SK-N-SH (cell line): Measurements from ENCODE around the gene TEAD4. TPM values are rescaled to one million over a fixed set of nuclear protein-coding genes. Genes with fewer than 3 reads are reported as not detected.
A peak's percentile ranks its signal among the peaks of the same experiment; 100 is the strongest.

Experiments used
- CTCF ChIA-PET: fragments of 300-600, 350-600 bp; formaldehyde crosslinking; extraction: SDS; loops from one replicate; lab custom pipeline; 2021; lab: Yijun Ruan, JAX
- POLR2A ChIA-PET: fragments of 350-600 bp; sonication (Branson Sonifier 250); formaldehyde crosslinking; extraction: SDS; loops from one replicate; lab custom pipeline; 2020; ENCODE audit warnings: antibody characterized with exemption, inconsistent platforms; lab: Yijun Ruan, JAX
- DNase-seq: peaks from one replicate; pipeline ENCODE4 v3.0.0; 2012
- H2AFZ ChIP-seq: fragments of 200-600 bp; sonication (generic); 2 replicates; pipeline ENCODE4 v1.8.1; 2016; ENCODE audit warnings: antibody characterized with exemption, mild to moderate bottlenecking, low read depth
- H3F3A ChIP-seq: fragments of 200-600 bp; sonication (generic); replicated peaks from 2 replicates; pipeline ENCODE3; 2016; ENCODE audit warnings: antibody characterized with exemption, mild to moderate bottlenecking; ENCODE audit not compliant: insufficient read depth
- H3K27ac ChIP-seq, 2 experiments: fragments of 200-500 bp in 1 of 2; fragments of 200-600 bp in 1 of 2; sonication (Bioruptor generic) in 1 of 2; sonication (generic), shearing (Covaris generic) in 1 of 2; 2 replicates each; pipeline versions ENCODE4 v1.5.1 to v1.6.1; 2014 to 2016; ENCODE audit warnings: low read depth in 2 of 2, inconsistent platforms in 1 of 2, low read length in 1 of 2, mild to moderate bottlenecking in 1 of 2, mixed read lengths in 1 of 2
- H3K27me3 ChIP-seq: fragments of 200-600 bp; sonication (generic), shearing (Covaris generic); 2 replicates; pipeline ENCODE4 v1.6.1; 2016; ENCODE audit warnings: mixed run types; ENCODE audit not compliant: insufficient read depth
- H3K36me3 ChIP-seq, 2 experiments: fragments of 200-500 bp in 1 of 2; fragments of 200-600 bp in 1 of 2; sonication (Bioruptor generic) in 1 of 2; sonication (generic) in 1 of 2; replicated peaks in 1 of 2; 2 replicates each; pipeline versions ENCODE3 to v1.5.1; 2014 to 2016; ENCODE audit warnings: low read length in 1 of 2, mild to moderate bottlenecking in 1 of 2; ENCODE audit not compliant: insufficient read depth in 2 of 2, control insufficient read depth in 1 of 2
- H3K4me1 ChIP-seq, 2 experiments: fragments of 200-500 bp in 1 of 2; fragments of 200-600 bp in 1 of 2; sonication (Bioruptor generic) in 1 of 2; sonication (generic), shearing (Covaris generic) in 1 of 2; 2 replicates each; pipeline versions ENCODE4 v1.5.1 to v1.6.1; 2014 to 2016; ENCODE audit warnings: low read depth in 1 of 2, low read length in 1 of 2, mixed run types in 1 of 2; ENCODE audit not compliant: insufficient read depth in 2 of 2, control insufficient read depth in 1 of 2
- H3K4me2 ChIP-seq: fragments of 200-600 bp; sonication (generic), shearing (Covaris generic); 2 replicates; pipeline ENCODE4 v1.6.1; 2017; ENCODE audit warnings: mixed run types
- H3K4me3 ChIP-seq, 2 experiments: fragments of 200-500 bp in 1 of 2; fragments of 200-600 bp in 1 of 2; sonication (Bioruptor generic) in 1 of 2; sonication (generic), shearing (Covaris generic) in 1 of 2; 2 replicates each; pipeline versions ENCODE4 v1.5.1 to v1.8.1; 2014 to 2016; ENCODE audit warnings: low read depth in 2 of 2, inconsistent platforms in 1 of 2, low read length in 1 of 2, mild to moderate bottlenecking in 1 of 2, mixed read lengths in 1 of 2, moderate library complexity in 1 of 2
- H3K79me2 ChIP-seq: fragments of 200-600 bp; sonication (generic); 2 replicates; pipeline ENCODE4 v1.8.1; 2017; ENCODE audit warnings: mild to moderate bottlenecking; ENCODE audit not compliant: insufficient read depth
- H3K9ac ChIP-seq: fragments of 200-600 bp; sonication (generic); 2 replicates; pipeline ENCODE4 v1.6.1; 2017; ENCODE audit warnings: mixed run types
- H3K9me2 ChIP-seq: fragments of 200-600 bp; sonication (generic); 2 replicates; pipeline ENCODE4 v1.6.1; 2017; ENCODE audit warnings: mixed run types
- H3K9me3 ChIP-seq: fragments of 200-600 bp; sonication (generic); 2 replicates; pipeline ENCODE4 v1.6.1; 2017; ENCODE audit warnings: mixed run types, mild to moderate bottlenecking, moderate library complexity
- H4K20me1 ChIP-seq: fragments of 200-600 bp; sonication (generic); 2 replicates; pipeline ENCODE4 v1.6.1; 2017; ENCODE audit warnings: mild to moderate bottlenecking, mixed run types; ENCODE audit not compliant: insufficient read depth
- CHD2 ChIP-seq: fragments of 150-350 bp; IDR thresholded peaks from 2 replicates; pipeline ENCODE4 v1.6.1; 2018; ENCODE audit warnings: low read length; ENCODE audit not compliant: partially characterized antibody
- GATA2 ChIP-seq: sonication (generic); formaldehyde crosslinking; IDR thresholded peaks from 2 replicates; pipeline ENCODE4 v1.5.0; 2020; ENCODE audit warnings: mild to moderate bottlenecking, missing genetic modification reagents
- JUND ChIP-seq: IDR thresholded peaks from 2 replicates; pipeline ENCODE4 v1.4.0; 2012
- MAX ChIP-seq: IDR thresholded peaks from 2 replicates; pipeline ENCODE4 v1.4.0; 2012; ENCODE audit warnings: low read depth
- MEF2A ChIP-seq: IDR thresholded peaks from 2 replicates; pipeline ENCODE4 v1.4.0; 2012; ENCODE audit warnings: low read depth, borderline replicate concordance
- MXI1 ChIP-seq: IDR thresholded peaks from 2 replicates; pipeline ENCODE4 v1.6.1; 2012; ENCODE audit warnings: mild to moderate bottlenecking, low read depth, low read length, improper control_type of control experiment
- NRF1 ChIP-seq: IDR thresholded peaks from 2 replicates; pipeline ENCODE4 v1.6.1; 2012; ENCODE audit warnings: low read depth, mild to moderate bottlenecking, low read length
- POLR2AphosphoS5 ChIP-seq: IDR thresholded peaks from 2 replicates; pipeline ENCODE4 v1.6.1; 2012; ENCODE audit warnings: low read depth, low read length
- RCOR1 ChIP-seq: fragments of 150-350 bp; IDR thresholded peaks from 2 replicates; pipeline ENCODE4 v1.6.1; 2017; ENCODE audit warnings: antibody characterized with exemption, low read length
- REST ChIP-seq: IDR thresholded peaks from 2 replicates; pipeline ENCODE4 v1.6.1; 2012; ENCODE audit warnings: mild to moderate bottlenecking, low read depth, low read length, moderate library complexity
- SMC3 ChIP-seq: IDR thresholded peaks from 2 replicates; pipeline ENCODE4 v1.6.1; 2012; ENCODE audit warnings: low read depth, low read length, improper control_type of control experiment
- TCF12 ChIP-seq: IDR thresholded peaks from 2 replicates; pipeline ENCODE4 v1.4.0; 2012
- WGBS: methylation state at CpG from one replicate; pipeline ENCODE4 v1.1.6; 2017; ENCODE audit warnings: low lambda C conversion rate; 5-methylcytosine and 5-hydroxymethylcytosine counted together
- polyA plus RNA-seq, 3 experiments: library from polyadenylated mRNA; depleted of rRNA; stranded (reverse); fragments of >200 nt; gene quantifications; 2 replicates each; pipeline ENCODE4 v1.2.3, GENCODE V29; 2012
- TF ChIP-seq, protein P1 (sequence below): fragments of 150-350 bp; IDR thresholded peaks from 2 replicates; pipeline ENCODE4 v1.6.1; 2016; ENCODE audit warnings: mild to moderate bottlenecking, low read depth, low read length

The TEAD4 gene
- polyA plus RNA-seq, 1 of the 3 experiments (the other 2 are of a cell fraction) = 27.1 TPM

DNA sequence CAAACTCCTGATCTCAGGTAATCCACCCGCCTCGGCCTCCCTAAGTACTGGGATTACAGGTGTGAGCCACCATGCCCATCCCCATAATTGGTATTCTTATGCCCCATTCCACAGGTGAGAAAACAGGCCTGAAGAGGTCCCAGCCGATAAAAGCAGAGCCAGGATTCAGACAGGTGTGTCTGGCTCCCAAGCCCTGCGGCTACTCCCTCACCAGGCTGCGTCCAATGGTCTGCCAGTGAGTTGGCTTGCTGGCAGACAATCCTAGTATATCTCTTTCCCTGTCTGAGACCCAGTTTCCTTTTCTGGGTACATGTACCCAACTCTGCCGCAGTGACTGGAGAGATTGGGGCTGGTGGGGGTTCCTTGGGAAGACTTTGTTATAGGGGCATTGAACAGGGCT lies 116.1 kb downstream of the TEAD4 start (continued):
- no peak for TF ChIP-seq REST
- no peak for TF ChIP-seq MAX
- TF ChIP-seq, protein P1, sequence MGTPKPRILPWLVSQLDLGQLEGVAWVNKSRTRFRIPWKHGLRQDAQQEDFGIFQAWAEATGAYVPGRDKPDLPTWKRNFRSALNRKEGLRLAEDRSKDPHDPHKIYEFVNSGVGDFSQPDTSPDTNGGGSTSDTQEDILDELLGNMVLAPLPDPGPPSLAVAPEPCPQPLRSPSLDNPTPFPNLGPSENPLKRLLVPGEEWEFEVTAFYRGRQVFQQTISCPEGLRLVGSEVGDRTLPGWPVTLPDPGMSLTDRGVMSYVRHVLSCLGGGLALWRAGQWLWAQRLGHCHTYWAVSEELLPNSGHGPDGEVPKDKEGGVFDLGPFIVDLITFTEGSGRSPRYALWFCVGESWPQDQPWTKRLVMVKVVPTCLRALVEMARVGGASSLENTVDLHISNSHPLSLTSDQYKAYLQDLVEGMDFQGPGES = no peak
- no peak for TF ChIP-seq GATA2
- TF ChIP-seq CHD2 = no peak
- TF ChIP-seq SMC3 = no peak
- TF ChIP-seq MXI1 = no peak
- TF ChIP-seq, all 33 proteins: peak for 0

DNA sequence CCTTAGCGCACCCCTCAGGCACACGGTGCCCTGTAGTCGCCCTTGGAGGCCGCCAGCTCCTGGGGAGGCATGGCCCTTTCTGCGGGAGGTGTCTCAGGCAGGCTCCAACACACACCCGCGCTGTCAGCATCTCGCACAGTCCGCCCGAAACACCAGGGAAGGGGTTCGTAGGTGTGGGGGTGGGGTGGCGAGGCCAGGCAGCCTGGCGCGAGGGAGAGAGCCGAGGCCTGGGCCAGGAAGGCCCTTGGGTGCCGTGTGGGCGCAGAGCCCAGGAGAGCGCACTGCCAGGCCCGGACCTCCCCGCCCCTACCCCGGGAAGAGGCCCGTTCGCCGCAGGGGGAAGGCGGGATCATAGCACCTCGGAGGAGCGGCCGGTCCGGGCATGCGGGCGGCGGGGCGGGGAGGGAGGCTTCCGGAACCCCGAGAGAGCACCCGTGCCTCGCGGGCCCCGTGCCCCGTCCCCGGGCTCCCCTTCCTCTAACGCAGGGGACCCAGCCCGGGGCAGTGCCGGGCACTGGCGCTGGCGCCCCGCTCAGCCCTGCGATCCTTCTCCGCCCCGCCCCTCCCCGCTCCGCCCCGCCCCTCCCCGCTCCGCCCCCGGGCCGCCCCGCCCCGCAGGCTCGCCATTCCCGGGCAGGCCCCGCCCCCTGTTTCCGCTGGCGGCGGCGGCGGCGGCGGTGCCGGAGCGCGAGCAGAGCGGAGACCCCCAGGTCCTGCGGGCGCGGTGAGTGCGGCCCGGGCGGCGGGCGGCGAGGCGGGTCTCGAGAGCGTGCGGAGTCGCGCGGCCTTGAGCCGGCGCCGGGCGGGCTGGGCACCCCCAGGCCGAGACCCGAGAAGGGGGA lies 117.8 kb downstream of the TEAD4 start, which contains the start of gene TSPAN9:
TSPAN9 (plus strand) TSS at position 650 of the 842 bp plus-strand sequence. CDS start 123,815 bp downstream, outside the sequence.
- Histone ChIP-seq H3K27me3 (no peaks in the 10 kb centered on the region), H3F3A (no peaks in the 10 kb centered on the region), H4K20me1 (no peaks in the 10 kb centered on the region; the same call in 1 of the 2 replicates), H3K9me3 (no peaks in the 10 kb centered on the region), H3K79me2 (peaks cover 26% of the 10 kb centered on the region), H2AFZ (peak within 1 kb of the TSS; percentile 84), H3K9ac (peak within 1 kb of the TSS; percentile 68), H3K9me2 (no peaks in the 10 kb centered on the region), H3K4me2 (peak within 1 kb of the TSS; percentile 89), H3K4me3 (peak within 1 kb of the TSS; percentile 68 to 71), H3K4me1 (peaks cover 0 to 14% of the 10 kb centered on the region in 2 experiments; a peak in 2 of 4 replicates), H3K36me3 (peaks cover 0 to 3% of the 10 kb centered on the region in 2 experiments), H3K27ac (peak within 1 kb of the TSS; percentile 69 to 76)
- 3% methylated on average over 53 of the region's 95 CpGs for WGBS
- POLR2A ChIA-PET = interaction anchor here (0.6 kb wide), 2 partner anchors 42 to 61 kb away, joined by 3 to 5 read pairs; no protein-coding TSS in a partner anchor
- CTCF ChIA-PET = interaction anchor here (1.0 to 11.3 kb wide), 7 partner anchors 11 to 571 kb away, joined by 3 to 165 read pairs (median 4); no protein-coding TSS in a partner anchor
- peak; percentile 96 for DNase-seq
- TF ChIP-seq MEF2A = no peak
- TF ChIP-seq MAX = peak; percentile 49; the same call in 1 of the 2 replicates
- TF ChIP-seq TCF12 = no peak
- TF ChIP-seq JUND = no peak
- TF ChIP-seq POLR2AphosphoS5 = peak; percentile 71
- no peak for TF ChIP-seq NRF1
- peak; percentile 47 for TF ChIP-seq CHD2
- TF ChIP-seq MXI1 = 0 out of 2 replicates have a peak, but pooled peaks have one; percentile 24
- 0 out of 2 replicates have a peak, but pooled peaks have one; percentile 9 for TF ChIP-seq RCOR1
- TF ChIP-seq, all 33 proteins: peak for 5
